ENCODE results near the gene CCDC69.

DNA sequence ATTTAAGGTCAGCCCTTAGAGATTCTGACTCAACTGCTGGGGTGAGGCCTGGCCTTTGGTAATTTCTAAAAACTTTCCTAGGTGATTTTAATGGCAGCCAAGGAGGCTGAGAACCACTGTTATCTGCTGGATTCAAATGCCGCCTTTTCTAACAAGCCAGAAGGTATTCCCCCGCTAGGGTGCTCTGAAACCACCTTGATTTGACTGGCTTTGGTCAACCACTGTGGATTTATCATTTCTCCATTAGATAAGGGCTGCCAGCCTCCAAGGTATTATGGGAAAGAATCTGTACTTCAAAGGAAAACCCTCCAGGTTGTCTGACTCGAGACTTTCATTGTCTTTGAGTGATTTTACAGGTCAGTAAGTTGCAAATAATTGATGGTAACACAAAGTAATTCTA is 70.6 kb downstream of the CCDC69 start:
- TF ChIP-seq CTCF (IDR thresholded peaks at IDR 0.05 in 2 of 3, conservative IDR thresholded peaks at IDR 0.05 in 1 of 3; ENCODE audit: control insufficient read depth in 2 of 3, extremely low read depth in 1 of 3, insufficient read depth in 1 of 3, low read depth in 3 of 3, low read length in 3 of 3) = no peak
- no peak for TF ChIP-seq POLR2AphosphoS5 (IDR thresholded peaks at IDR 0.05; ENCODE audit: low read length)
- TF ChIP-seq JUND (IDR thresholded peaks at IDR 0.05; ENCODE audit: low read depth, low read length) = no peak
- no peak for TF ChIP-seq MYC (IDR thresholded peaks at IDR 0.05; ENCODE audit: insufficient read depth, insufficient read length, insufficient replicate concordance, low read length, severe bottlenecking)
- TF ChIP-seq TCF3 (IDR thresholded peaks at IDR 0.05; ENCODE audit: borderline replicate concordance, insufficient read depth, low read depth, low read length) = no peak
- TF ChIP-seq SUPT20H (IDR thresholded peaks at IDR 0.05; ENCODE audit: borderline replicate concordance, control insufficient read depth, low read depth, low read length) = no peak
- TF ChIP-seq, protein P1, sequence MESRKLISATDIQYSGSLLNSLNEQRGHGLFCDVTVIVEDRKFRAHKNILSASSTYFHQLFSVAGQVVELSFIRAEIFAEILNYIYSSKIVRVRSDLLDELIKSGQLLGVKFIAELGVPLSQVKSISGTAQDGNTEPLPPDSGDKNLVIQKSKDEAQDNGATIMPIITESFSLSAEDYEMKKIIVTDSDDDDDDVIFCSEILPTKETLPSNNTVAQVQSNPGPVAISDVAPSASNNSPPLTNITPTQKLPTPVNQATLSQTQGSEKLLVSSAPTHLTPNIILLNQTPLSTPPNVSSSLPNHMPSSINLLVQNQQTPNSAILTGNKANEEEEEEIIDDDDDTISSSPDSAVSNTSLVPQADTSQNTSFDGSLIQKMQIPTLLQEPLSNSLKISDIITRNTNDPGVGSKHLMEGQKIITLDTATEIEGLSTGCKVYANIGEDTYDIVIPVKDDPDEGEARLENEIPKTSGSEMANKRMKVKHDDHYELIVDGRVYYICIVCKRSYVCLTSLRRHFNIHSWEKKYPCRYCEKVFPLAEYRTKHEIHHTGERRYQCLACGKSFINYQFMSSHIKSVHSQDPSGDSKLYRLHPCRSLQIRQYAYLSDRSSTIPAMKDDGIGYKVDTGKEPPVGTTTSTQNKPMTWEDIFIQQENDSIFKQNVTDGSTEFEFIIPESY (IDR thresholded peaks at IDR 0.05) = no peak
- peak; percentile 74 for TF ChIP-seq YY1 (IDR thresholded peaks at IDR 0.05; ENCODE audit: low read depth, low read length)
- no peak for TF ChIP-seq GABPA (IDR thresholded peaks at IDR 0.05; ENCODE audit: low read depth)
- TF ChIP-seq POLR2A (IDR thresholded peaks at IDR 0.05; ENCODE audit: low read depth, low read length) = no peak
- TF ChIP-seq, protein P2, sequence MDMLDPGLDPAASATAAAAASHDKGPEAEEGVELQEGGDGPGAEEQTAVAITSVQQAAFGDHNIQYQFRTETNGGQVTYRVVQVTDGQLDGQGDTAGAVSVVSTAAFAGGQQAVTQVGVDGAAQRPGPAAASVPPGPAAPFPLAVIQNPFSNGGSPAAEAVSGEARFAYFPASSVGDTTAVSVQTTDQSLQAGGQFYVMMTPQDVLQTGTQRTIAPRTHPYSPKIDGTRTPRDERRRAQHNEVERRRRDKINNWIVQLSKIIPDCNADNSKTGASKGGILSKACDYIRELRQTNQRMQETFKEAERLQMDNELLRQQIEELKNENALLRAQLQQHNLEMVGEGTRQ (IDR thresholded peaks at IDR 0.05; ENCODE audit: borderline replicate concordance, low read depth, low read length) = no peak
- no peak for TF ChIP-seq SP1 (IDR thresholded peaks at IDR 0.05; ENCODE audit: low read depth, low read length)
- no peak for TF ChIP-seq RAD21 (IDR thresholded peaks at IDR 0.05; ENCODE audit: insufficient read depth, low read depth, low read length)

Data from GM12878 (cell line).